Liver (tissue), 9 donors: ENCODE results near the gene C10orf67. TPM values are rescaled to one million over a fixed set of nuclear protein-coding genes. Genes with fewer than 3 reads are reported as not detected.

Experiments
- DNase-seq: peaks from one replicate; pipeline ENCODE4 v3.0.0-alpha.2; 2017; ENCODE audit warnings: low spot score
- H3K27ac ChIP-seq, 2 donors: one replicate each; pipeline ENCODE4 v1.7.0; 2013; ENCODE audit warnings: inconsistent platforms in 2 of 2, low read length in 2 of 2, control low read depth in 1 of 2, low read depth in 1 of 2, mild to moderate bottlenecking in 1 of 2
- H3K27me3 ChIP-seq, 4 donors: one replicate each; pipeline versions ENCODE4 v1.6.1 to v1.7.0; 2013; ENCODE audit warnings: low read length in 3 of 4, inconsistent platforms in 1 of 4, mild to moderate bottlenecking in 1 of 4, moderate library complexity in 1 of 4; ENCODE audit not compliant: control insufficient read depth in 4 of 4, insufficient read depth in 4 of 4
- H3K36me3 ChIP-seq, 4 donors: one replicate each; pipeline versions ENCODE4 v1.6.1 to v1.7.0; 2013; ENCODE audit warnings: low read length in 3 of 4, mild to moderate bottlenecking in 3 of 4, low read depth in 1 of 4, moderate library complexity in 1 of 4; ENCODE audit not compliant: control insufficient read depth in 4 of 4, insufficient read depth in 3 of 4
- H3K4me1 ChIP-seq, 4 donors: one replicate each; pipeline versions ENCODE4 v1.6.1 to v1.7.0; 2013; ENCODE audit warnings: low read length in 3 of 4, mild to moderate bottlenecking in 3 of 4, moderate library complexity in 1 of 4; ENCODE audit not compliant: control insufficient read depth in 4 of 4, insufficient read depth in 4 of 4
- H3K4me3 ChIP-seq, 3 donors: one replicate each; pipeline versions ENCODE4 v1.6.1 to v1.7.0; 2013; ENCODE audit warnings: low read length in 3 of 3, control low read depth in 1 of 3, low read depth in 1 of 3, mild to moderate bottlenecking in 1 of 3
- H3K9ac ChIP-seq, 2 donors: one replicate each; pipeline ENCODE4 v1.7.0; 2013; ENCODE audit warnings: low read length in 2 of 2, mild to moderate bottlenecking in 2 of 2, moderate library complexity in 2 of 2, control low read depth in 1 of 2, low read depth in 1 of 2
- H3K9me3 ChIP-seq, 4 donors: one replicate each; pipeline versions ENCODE4 v1.6.1 to v1.7.0; 2013; ENCODE audit warnings: low read length in 3 of 4; ENCODE audit not compliant: control insufficient read depth in 4 of 4
- ATF3 ChIP-seq: IDR thresholded peaks from 2 replicates; pipeline ENCODE4 v1.6.1; 2016; ENCODE audit warnings: antibody characterized with exemption
- CTCF ChIP-seq: fragments of 150-350 bp; IDR thresholded peaks from 2 replicates; pipeline ENCODE4 v1.5.1; 2017; ENCODE audit warnings: improper control_type of control experiment, low read depth, low read length; ENCODE audit not compliant: missing input control
- EGR1 ChIP-seq, 2 donors: IDR thresholded peaks; 2 replicates each; pipeline ENCODE4 v1.6.1; 2016 to 2018; ENCODE audit warnings: antibody characterized with exemption in 2 of 2, low read depth in 2 of 2
- FOXA1 ChIP-seq: IDR thresholded peaks from 2 replicates; pipeline ENCODE4 v1.6.1; 2016; ENCODE audit warnings: antibody characterized with exemption
- HNF4A ChIP-seq, 2 donors: conservative IDR thresholded peaks; 2 replicates each; pipeline ENCODE4 v1.6.1; 2016; ENCODE audit warnings: antibody characterized with exemption in 2 of 2, mild to moderate bottlenecking in 2 of 2
- HNF4G ChIP-seq: IDR thresholded peaks from 2 replicates; pipeline ENCODE4 v1.6.1; 2016; ENCODE audit warnings: antibody characterized with exemption
- MAX ChIP-seq: IDR thresholded peaks from 2 replicates; pipeline ENCODE4 v1.6.1; 2016; ENCODE audit warnings: antibody characterized with exemption
- RAD21 ChIP-seq, 2 donors: IDR thresholded peaks; 2 replicates each; pipeline ENCODE4 v1.6.1; 2016; ENCODE audit warnings: antibody characterized with exemption in 2 of 2, mild to moderate bottlenecking in 2 of 2
- REST ChIP-seq: IDR thresholded peaks from 2 replicates; pipeline ENCODE4 v1.6.1; 2016; ENCODE audit warnings: antibody characterized with exemption, mild to moderate bottlenecking
- ZBTB33 ChIP-seq: IDR thresholded peaks from 2 replicates; pipeline ENCODE4 v1.6.1; 2016; ENCODE audit warnings: antibody characterized with exemption
- WGBS: extraction: QIAGEN DNeasy Blood & Tissue Kit; methylation state at CpG from one replicate; pipeline ENCODE4 v1.1.7; 2013; 5-methylcytosine and 5-hydroxymethylcytosine counted together
- polyA plus RNA-seq, 2 donors: library from polyadenylated mRNA; stranded (reverse) in 1 of 2; unstranded in 1 of 2; fragments of 200-250 nt in 1 of 2; fragments of >200 nt in 1 of 2; fragmentation: Nextera tagmentation in 1 of 2; extraction: Ambion mirVana in 1 of 2; gene quantifications; one replicate each; pipeline versions ENCODE4 v1.2.1 to v1.2.3, GENCODE V29; 2013 to 2015
- total RNA-seq, 2 donors: library from RNA; depleted of rRNA; stranded (reverse); fragments of >200 nt; gene quantifications; one replicate each; pipeline ENCODE4 v1.2.3, GENCODE V29; 2014
- donor health status: healthy.
- donor health status: healthy.
- donor health status: healthy.
- donor health status: healthy.
- donor health status: healthy.

The C10orf67 gene
- total and polyA plus RNA-seq, 4 donors = 0.02 TPM; not detected in 3

- DNase-seq = no peak
- 87% methylated on average over 11 of the region's 11 CpGs for WGBS
- Histone ChIP-seq H3K27me3 (no peaks in the 10 kb centered on the region), H3K4me1 (peaks cover 2 to 21% (median 13%) of the 10 kb centered on the region in 4 donors), H3K36me3 (no peaks in the 10 kb centered on the region), H3K9me3 (no peaks in the 10 kb centered on the region), H3K9ac (no peak overlapping the region), H3K27ac (no peak overlapping the region), H3K4me3 (no peak overlapping the region)
- TF ChIP-seq FOXA1 (no peak), EGR1 (IDR thresholded peaks at IDR 0.05; ENCODE audit: low read depth in 2 of 2) (no peak)
These were observed 2.2 kb downstream of the C10orf67 start for GRCh38 chr10:23342213-23342884.

- Histone ChIP-seq H3K27ac (no peak overlapping the region), H3K27me3 (no peaks in the 10 kb centered on the region), H3K9me3 (no peaks in the 10 kb centered on the region), H3K36me3 (no peaks in the 10 kb centered on the region), H3K4me3 (no peak overlapping the region), H3K9ac (no peak overlapping the region), H3K4me1 (peaks cover 2 to 21% (median 13%) of the 10 kb centered on the region in 4 donors)
- DNase-seq = no peak
- 61% methylated on average over 2 of the region's 2 CpGs for WGBS
- TF ChIP-seq MAX = no peak
- TF ChIP-seq ZBTB33 = no peak
- no peak for TF ChIP-seq EGR1 (IDR thresholded peaks at IDR 0.05; ENCODE audit: low read depth in 2 of 2)
- no peak for TF ChIP-seq HNF4G
- TF ChIP-seq CTCF = no peak
- no peak for TF ChIP-seq HNF4A (conservative IDR thresholded peaks at IDR 0.05)
- no peak for TF ChIP-seq RAD21 (IDR thresholded peaks at IDR 0.05)
- no peak for TF ChIP-seq REST
- TF ChIP-seq ATF3 = no peak
These were observed 3.6 kb downstream of the C10orf67 start for GRCh38 chr10:23341004-23341403.
